Activated naive CD4-positive, alpha-beta T cell treated with anti-CD3 and anti-CD28 coated beads, Interleukin-2, amount 10 ng/mL, durations not matched to agents 7 days and 5 days (primary cell): ENCODE data around the gene EHHADH.
"Not testable (repeated sequence)": the region's sequence is repeated elsewhere in the genome, so short reads cannot be mapped to it uniquely, and the experiment has no call there.

ENCODE experiments used
- CTCF ChIA-PET: fragments of 350-600 bp; sonication (Branson Sonifier 250); formaldehyde crosslinking; loops from one replicate; lab custom pipeline; 2021; ENCODE audit warnings: antibody characterized with exemption; lab: Charles Lee
- DNase-seq: peaks from one replicate; pipeline ENCODE4 v3.0.0-alpha.2; 2020
- H3K27ac Mint-ChIP-seq: one replicate; pipeline ENCODE4 v1.8.0; 2021; ENCODE audit warnings: mild to moderate bottlenecking, moderate library complexity, mixed read lengths
- H3K27me3 Mint-ChIP-seq: one replicate; pipeline ENCODE4 v1.8.0; 2021; ENCODE audit warnings: mild to moderate bottlenecking, mixed read lengths
- H3K36me3 Mint-ChIP-seq: one replicate; pipeline ENCODE4 v1.8.0; 2021; ENCODE audit warnings: mixed read lengths
- H3K4me1 Mint-ChIP-seq: one replicate; pipeline ENCODE4 v1.8.0; 2021; ENCODE audit warnings: mixed read lengths
- H3K4me3 Mint-ChIP-seq: one replicate; pipeline ENCODE4 v1.8.0; 2021; ENCODE audit warnings: mild to moderate bottlenecking, moderate library complexity, mixed read lengths
- H3K9me3 Mint-ChIP-seq: one replicate; pipeline ENCODE4 v1.8.0; 2021; ENCODE audit warnings: mixed read lengths

Gene EHHADH

GRCh38 chr3:185268194-185268962, 14.5 kb upstream of the EHHADH start:
- Mint-ChIP-seq H3K36me3 (no peaks in the 10 kb centered on the region), H3K4me3 (no peak overlapping the region), H3K27ac (no peak overlapping the region), H3K4me1 (no peaks in the 10 kb centered on the region), H3K9me3 (no peaks in the 10 kb centered on the region), H3K27me3 (peaks cover 9% of the 10 kb centered on the region)
- CTCF ChIA-PET = interaction anchor here (1.1 kb wide), 1 partner anchor 11 kb away, joined by 3 read pairs; no protein-coding TSS in a partner anchor
- no peak for DNase-seq

- Mint-ChIP-seq H3K4me3 (no peak overlapping the region), H3K36me3 (no peaks in the 10 kb centered on the region), H3K27me3 (peaks cover 9% of the 10 kb centered on the region), H3K27ac (no peak overlapping the region), H3K4me1 (no peaks in the 10 kb centered on the region), H3K9me3 (no peaks in the 10 kb centered on the region)
- no peak for DNase-seq
- CTCF ChIA-PET = interaction anchor here (1.1 kb wide), 1 partner anchor 41 kb away, joined by 3 read pairs; no protein-coding TSS in a partner anchor
Observed at GRCh38 chr3:185267193-185267592, 13.3 kb upstream of the EHHADH start.

DNA sequence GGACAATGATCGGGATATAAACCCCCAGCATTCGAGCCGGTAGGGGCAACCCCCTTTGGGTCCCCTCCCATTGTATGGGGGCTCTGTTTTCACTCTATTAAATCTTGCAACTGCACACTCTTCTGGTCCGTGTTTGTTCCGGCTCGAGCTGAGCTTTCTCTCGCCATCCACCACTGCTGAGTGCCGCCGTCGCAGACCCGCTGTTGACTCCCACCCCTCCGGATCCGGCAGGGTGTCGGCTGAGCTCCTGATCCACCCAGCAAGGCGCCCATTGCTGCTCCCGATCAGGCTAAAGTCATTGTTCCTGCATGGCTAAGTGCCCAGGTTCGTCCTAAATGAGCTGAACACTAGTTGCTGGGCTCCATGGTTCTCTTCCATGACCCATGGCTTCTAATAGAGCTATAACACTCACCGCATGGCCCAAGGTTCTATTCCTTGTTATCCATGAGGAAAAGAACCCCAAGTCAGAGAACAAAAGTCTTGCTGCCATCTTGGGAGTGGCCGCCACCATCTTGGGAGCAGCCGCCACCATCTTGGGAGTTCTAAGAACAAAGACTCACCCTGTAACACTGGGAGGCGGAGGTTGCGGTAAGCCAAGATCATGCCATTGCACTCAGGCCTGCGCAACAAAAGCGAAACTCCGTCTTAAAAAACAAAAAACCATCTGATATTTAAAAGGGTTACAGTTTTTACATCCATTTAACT, 11.2 kb upstream of the EHHADH start:
- peaks cover 4% of the 10 kb centered on the region for H3K27me3 Mint-ChIP-seq
- no peak overlapping the region for H3K27ac Mint-ChIP-seq
- no peaks in the 10 kb centered on the region for H3K9me3 Mint-ChIP-seq
- H3K4me1 Mint-ChIP-seq = no peaks in the 10 kb centered on the region
- H3K36me3 Mint-ChIP-seq = no peaks in the 10 kb centered on the region
- no peak for DNase-seq
- CTCF ChIA-PET = no interaction called here
- no peak overlapping the region for H3K4me3 Mint-ChIP-seq

DNA sequence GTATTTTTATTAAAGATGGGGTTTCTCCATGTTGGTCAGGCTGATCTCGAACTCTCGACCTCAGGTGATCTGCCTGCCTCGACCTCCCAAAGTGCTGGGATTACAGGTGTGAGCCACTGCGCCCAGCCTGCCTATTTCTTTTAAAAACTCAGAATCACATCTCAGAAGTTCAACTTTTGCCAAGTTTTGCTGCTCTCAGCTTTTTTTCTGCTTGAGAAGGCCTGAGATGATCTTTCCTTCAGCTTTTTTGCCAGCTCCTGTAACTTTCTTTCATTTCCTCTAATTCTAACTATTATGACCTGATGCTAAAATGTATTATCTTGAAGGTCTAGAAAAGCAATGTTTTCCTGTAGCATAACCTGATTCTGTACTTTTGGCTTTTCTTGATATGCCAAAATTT, 9.6 kb upstream of the EHHADH start:
- peaks cover under 1% of the 10 kb centered on the region for H3K9me3 Mint-ChIP-seq
- H3K4me3 Mint-ChIP-seq = no peak overlapping the region
- H3K36me3 Mint-ChIP-seq = no peaks in the 10 kb centered on the region
- H3K27ac Mint-ChIP-seq = no peak overlapping the region
- no peaks in the 10 kb centered on the region for H3K4me1 Mint-ChIP-seq
- CTCF ChIA-PET = no interaction called here
- DNase-seq = no peak
- H3K27me3 Mint-ChIP-seq = no peaks in the 10 kb centered on the region

DNA sequence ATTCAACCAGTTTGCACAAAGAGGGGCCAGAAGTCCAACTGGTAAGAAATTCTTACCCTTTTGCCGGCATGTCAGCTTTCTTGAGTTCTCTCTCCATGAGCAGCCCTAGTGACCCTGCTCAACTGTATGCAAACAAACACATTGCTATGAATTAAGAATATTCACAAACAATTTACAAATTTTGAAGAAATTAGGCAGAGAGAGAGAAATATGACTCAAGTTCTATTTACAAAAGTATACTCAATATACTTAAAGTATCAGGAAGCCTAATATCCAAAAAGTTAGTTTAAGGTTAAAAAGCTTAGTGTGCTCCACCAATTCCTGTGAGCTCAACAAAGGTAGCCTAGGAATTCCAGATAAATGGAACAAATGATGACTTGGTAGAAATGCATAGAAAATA, 3.5 kb upstream of the EHHADH start:
- no peak overlapping the region for H3K27ac Mint-ChIP-seq
- CTCF ChIA-PET = interaction anchor here (0.7 kb wide), 1 partner anchor 12 kb away, joined by 3 read pairs; no protein-coding TSS in a partner anchor
- no peak for DNase-seq
- H3K4me1 Mint-ChIP-seq = peaks cover 2% of the 10 kb centered on the region
- no peaks in the 10 kb centered on the region for H3K36me3 Mint-ChIP-seq
- H3K4me3 Mint-ChIP-seq = no peak overlapping the region
- peaks cover 3% of the 10 kb centered on the region for H3K27me3 Mint-ChIP-seq
- H3K9me3 Mint-ChIP-seq = peaks cover 7% of the 10 kb centered on the region

DNA sequence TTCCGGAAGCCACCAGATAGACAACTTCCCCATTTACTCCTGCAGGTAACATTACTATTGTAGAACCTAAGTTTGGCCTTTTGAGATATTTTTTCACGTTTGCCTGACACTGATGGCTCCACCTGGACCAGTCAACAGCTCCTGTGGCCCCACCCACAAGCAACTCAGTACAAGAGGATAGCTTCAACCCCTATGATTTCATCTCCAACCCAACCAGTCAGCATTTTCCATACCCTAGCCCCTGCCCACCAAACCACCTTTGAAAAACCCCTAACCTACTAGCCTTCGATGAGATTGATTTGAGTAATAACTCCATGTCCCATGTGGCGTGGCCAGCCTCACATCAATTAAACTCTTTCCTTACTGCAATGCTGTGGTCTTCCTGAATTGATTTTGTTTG, 950 bp upstream of the EHHADH start:
- no peak overlapping the region for H3K4me3 Mint-ChIP-seq

DNA sequence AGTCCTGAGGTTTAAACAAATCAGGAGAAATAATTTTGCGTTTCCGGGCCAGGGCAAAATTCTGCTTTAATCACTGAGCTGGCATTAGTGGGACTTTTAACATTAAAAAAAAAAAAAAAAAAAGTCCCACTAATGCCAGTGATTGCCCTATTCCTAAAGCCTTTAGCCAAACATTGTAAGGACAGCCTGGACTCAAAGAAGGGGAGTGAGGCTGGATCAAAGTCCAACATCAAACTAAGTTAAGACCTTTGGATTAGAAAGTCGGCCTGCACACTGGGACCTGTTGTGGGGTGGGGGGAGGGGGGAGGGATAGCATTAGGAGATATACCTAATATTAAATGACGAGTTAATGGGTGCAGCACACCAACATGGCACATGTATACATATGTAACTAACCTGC, 716 bp downstream of the EHHADH start:
- H3K9me3 Mint-ChIP-seq, DNase-seq, H3K4me1 Mint-ChIP-seq, CTCF ChIA-PET, H3K27me3 Mint-ChIP-seq, H3K4me3 Mint-ChIP-seq, H3K27ac Mint-ChIP-seq, H3K36me3 Mint-ChIP-seq: not testable (repeated sequence)

More for the DNA sequence above, 950 bp upstream of the EHHADH start:
- DNase-seq = no peak
- Mint-ChIP-seq H3K9me3 (peaks cover 7% of the 10 kb centered on the region), H3K36me3 (peaks cover 2% of the 10 kb centered on the region), H3K4me1 (peaks cover 2% of the 10 kb centered on the region), H3K27ac (no peak overlapping the region), H3K27me3 (peaks cover 3% of the 10 kb centered on the region)
- CTCF ChIA-PET = no interaction called here

DNA sequence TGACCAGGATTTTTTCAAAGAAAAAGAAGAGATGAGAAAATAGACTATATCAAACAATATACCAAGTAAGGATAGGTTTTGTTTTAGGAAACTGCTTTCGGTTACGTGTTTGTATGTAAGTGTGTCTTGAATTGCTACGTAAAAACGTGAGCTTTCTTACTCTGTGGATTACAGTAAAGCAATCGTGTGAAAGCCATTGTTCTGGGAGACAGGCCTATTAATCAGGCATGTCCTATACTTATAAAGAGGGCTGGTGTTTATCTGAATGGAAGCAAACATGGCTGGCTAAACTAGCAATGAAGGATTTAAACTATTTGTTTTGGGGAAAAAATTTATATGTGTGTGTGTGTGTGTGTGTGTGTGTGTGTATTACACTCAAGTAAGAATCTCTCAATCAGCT, 2.6 kb downstream of the EHHADH start:
- Mint-ChIP-seq H3K4me1 (peaks cover 2% of the 10 kb centered on the region), H3K27me3 (peaks cover 4% of the 10 kb centered on the region), H3K9me3 (no peaks in the 10 kb centered on the region), H3K27ac (no peak overlapping the region), H3K4me3 (no peak overlapping the region), H3K36me3 (peaks cover 2% of the 10 kb centered on the region)
- DNase-seq = no peak
- CTCF ChIA-PET = no interaction called here

DNA sequence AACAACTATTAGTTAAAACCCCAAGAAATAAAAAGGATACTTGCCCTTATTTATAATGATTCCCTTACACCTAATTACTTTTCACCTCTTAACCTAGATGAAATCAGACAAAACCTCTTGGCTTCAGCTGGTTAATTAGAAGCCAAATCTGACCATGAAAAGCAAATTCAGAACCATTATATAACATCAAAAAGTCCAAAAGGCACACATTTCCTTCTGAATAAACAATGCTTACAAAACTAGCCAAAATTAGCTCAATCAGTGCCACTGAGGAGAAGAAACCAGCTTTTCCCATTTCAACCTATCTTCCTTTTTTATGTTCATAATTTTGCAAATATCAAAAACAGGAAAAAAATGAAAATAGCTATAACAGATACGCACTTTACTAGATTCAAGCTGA, 3.2 kb downstream of the EHHADH start:
- H3K27ac Mint-ChIP-seq = no peak overlapping the region
- CTCF ChIA-PET = no interaction called here
- H3K4me3 Mint-ChIP-seq = no peak overlapping the region
- peaks cover 2% of the 10 kb centered on the region for H3K36me3 Mint-ChIP-seq
- no peaks in the 10 kb centered on the region for H3K9me3 Mint-ChIP-seq
- peaks cover 2% of the 10 kb centered on the region for H3K4me1 Mint-ChIP-seq
- H3K27me3 Mint-ChIP-seq = peaks cover 10% of the 10 kb centered on the region
- DNase-seq = no peak

GRCh38 chr3:185250247-185250646, 3.6 kb downstream of the EHHADH start:
- peaks cover 2% of the 10 kb centered on the region for H3K4me1 Mint-ChIP-seq
- H3K9me3 Mint-ChIP-seq = no peaks in the 10 kb centered on the region
- H3K4me3 Mint-ChIP-seq = no peak overlapping the region
- no peak overlapping the region for H3K27ac Mint-ChIP-seq
- peaks cover 2% of the 10 kb centered on the region for H3K36me3 Mint-ChIP-seq
- no peak for DNase-seq
- CTCF ChIA-PET = no interaction called here
- peaks cover 10% of the 10 kb centered on the region for H3K27me3 Mint-ChIP-seq

DNA sequence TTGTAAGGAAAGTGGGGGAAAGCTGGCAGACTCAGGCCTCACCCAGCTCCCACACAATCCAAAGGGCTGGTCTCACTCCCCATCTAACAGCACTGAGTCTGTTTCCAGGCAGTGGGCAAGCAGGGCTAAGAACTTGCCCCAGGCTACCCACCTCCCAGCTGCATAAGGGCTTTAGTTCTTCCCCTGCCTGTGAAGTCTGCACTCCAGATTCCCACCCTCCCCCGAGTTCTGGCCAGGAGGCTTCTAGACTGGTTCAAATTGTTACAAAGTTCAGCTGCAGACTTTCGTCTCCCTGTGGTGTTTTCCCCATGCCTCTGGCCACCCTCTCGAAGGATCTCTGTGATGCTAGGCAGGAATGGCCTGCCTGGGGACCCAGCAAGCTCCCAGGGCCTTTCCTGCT, 11.2 kb downstream of the EHHADH start:
- H3K36me3 Mint-ChIP-seq = no peaks in the 10 kb centered on the region
- peaks cover 15% of the 10 kb centered on the region for H3K9me3 Mint-ChIP-seq
- H3K4me3 Mint-ChIP-seq = no peak overlapping the region
- no peak for DNase-seq
- H3K27me3 Mint-ChIP-seq = peaks cover 20% of the 10 kb centered on the region
- no peaks in the 10 kb centered on the region for H3K4me1 Mint-ChIP-seq
- no peak overlapping the region for H3K27ac Mint-ChIP-seq
- CTCF ChIA-PET = no interaction called here

GRCh38 chr3:185236969-185237368, 16.9 kb downstream of the EHHADH start:
- H3K4me1 Mint-ChIP-seq = no peaks in the 10 kb centered on the region
- no peaks in the 10 kb centered on the region for H3K36me3 Mint-ChIP-seq
- H3K9me3 Mint-ChIP-seq = peaks cover 15% of the 10 kb centered on the region
- no peak for DNase-seq
- H3K4me3 Mint-ChIP-seq = no peak overlapping the region
- H3K27ac Mint-ChIP-seq = no peak overlapping the region
- CTCF ChIA-PET = no interaction called here
- peaks cover under 1% of the 10 kb centered on the region for H3K27me3 Mint-ChIP-seq

DNA sequence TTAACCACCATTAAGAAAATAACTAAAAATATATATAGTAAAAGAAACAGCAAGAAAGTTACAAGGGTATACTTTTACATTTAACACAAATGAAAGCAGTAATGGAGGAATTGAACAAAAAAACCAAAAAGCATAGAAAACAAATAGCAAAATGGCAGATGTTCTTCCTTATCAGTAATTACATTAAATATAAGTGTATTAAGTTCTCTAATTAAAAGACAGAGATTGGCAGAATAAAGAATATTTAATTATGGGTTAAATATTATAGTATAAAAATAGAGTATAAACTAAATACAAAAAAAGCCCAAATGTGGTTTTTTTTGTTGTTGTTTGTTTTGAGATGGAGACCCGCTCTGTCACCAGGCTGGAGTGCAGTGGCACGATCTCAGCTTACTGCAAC, 20.5 kb downstream of the EHHADH start:
- H3K27me3 Mint-ChIP-seq = no peaks in the 10 kb centered on the region
- H3K9me3 Mint-ChIP-seq = peaks cover 5% of the 10 kb centered on the region

DNA sequence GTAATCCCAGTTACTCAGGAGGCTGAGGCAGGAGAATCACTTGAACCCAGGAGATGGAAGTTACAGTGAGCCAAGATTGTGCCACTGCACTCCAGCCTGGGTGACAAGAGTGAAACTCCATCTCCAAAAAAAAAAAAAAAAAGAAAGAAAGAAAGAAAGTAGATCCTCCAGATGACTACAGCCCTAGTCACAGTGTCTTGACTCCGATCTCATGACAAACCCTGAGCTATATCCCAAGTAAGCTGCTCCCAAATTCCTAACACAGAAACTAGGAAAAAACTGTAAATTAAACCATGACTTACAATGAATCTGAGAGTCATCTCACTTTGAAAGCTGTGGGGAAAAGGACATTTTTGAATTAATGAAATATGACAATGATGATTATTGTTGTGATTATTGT, 27.3 kb downstream of the EHHADH start:
- DNase-seq, CTCF ChIA-PET, H3K27ac Mint-ChIP-seq, H3K36me3 Mint-ChIP-seq, H3K4me3 Mint-ChIP-seq, H3K27me3 Mint-ChIP-seq, H3K9me3 Mint-ChIP-seq, H3K4me1 Mint-ChIP-seq: not testable (repeated sequence)

More for the DNA sequence above, 20.5 kb downstream of the EHHADH start:
- Mint-ChIP-seq H3K4me1 (no peaks in the 10 kb centered on the region), H3K36me3 (no peaks in the 10 kb centered on the region), H3K27ac (no peak overlapping the region), H3K4me3 (no peak overlapping the region)
- no peak for DNase-seq
- CTCF ChIA-PET = no interaction called here

- H3K9me3 Mint-ChIP-seq = no peaks in the 10 kb centered on the region
- no peak overlapping the region for H3K27ac Mint-ChIP-seq
- no peaks in the 10 kb centered on the region for H3K4me1 Mint-ChIP-seq
- H3K4me3 Mint-ChIP-seq = no peak overlapping the region
- CTCF ChIA-PET = no interaction called here
- no peaks in the 10 kb centered on the region for H3K36me3 Mint-ChIP-seq
- DNase-seq = no peak
- H3K27me3 Mint-ChIP-seq = no peaks in the 10 kb centered on the region
Observed at GRCh38 chr3:185225523-185225922, 28.3 kb downstream of the EHHADH start.
